Gastroesophageal sphincter (tissue), 4 donors: ENCODE measurements around the gene ZBTB17. TPM values are rescaled to one million over a fixed set of nuclear protein-coding genes. Genes with fewer than 3 reads are reported as not detected.
A peak's percentile ranks its signal among the peaks of the same experiment; 100 is the strongest.

ENCODE experiments used
- ATAC-seq: fragments of 150-250 bp; one replicate; pipeline ENCODE4 v1.9.1; 2016; ENCODE audit warnings: mild to moderate bottlenecking, moderate library complexity
- H3K27ac ChIP-seq, 4 donors: fragments of 200-600 bp; sonication (generic) in 3 of 4; 1 replicate in 3 of 4; 2 replicates in 1 of 4; pipeline ENCODE4 v1.5.1; 2016 to 2019
- H3K27me3 ChIP-seq: fragments of 200-600 bp; sonication (generic); one replicate; pipeline ENCODE4 v1.5.1; 2019
- H3K36me3 ChIP-seq, 2 donors: fragments of 200-600 bp; sonication (generic); one replicate each; pipeline ENCODE4 v1.5.1; 2019; ENCODE audit warnings: control low read depth in 1 of 2
- H3K4me1 ChIP-seq, 3 donors: fragments of 200-600 bp; sonication (generic); 1 replicate in 2 of 3; 2 replicates in 1 of 3; pipeline ENCODE4 v1.5.1; 2016 to 2019; ENCODE audit warnings: control low read depth in 2 of 3
- H3K4me3 ChIP-seq, 2 donors: fragments of 200-600 bp; sonication (generic); one replicate each; pipeline ENCODE4 v1.5.1; 2019; ENCODE audit warnings: mild to moderate bottlenecking in 1 of 2, moderate library complexity in 1 of 2
- H3K9me3 ChIP-seq, 3 donors: fragments of 200-600 bp; sonication (generic); one replicate each; pipeline ENCODE4 v1.5.1; 2017 to 2019; ENCODE audit warnings: control low read depth in 2 of 3
- EP300 ChIP-seq: sonication (generic); formaldehyde crosslinking; IDR thresholded peaks from one replicate; pipeline ENCODE4 v1.6.1; 2017; ENCODE audit warnings: antibody characterized with exemption, mild to moderate bottlenecking
- POLR2A ChIP-seq, 2 donors: fragments of 450-650 bp; IDR thresholded peaks; one replicate each; pipeline ENCODE4 v1.6.1; 2017; ENCODE audit warnings: antibody characterized with exemption in 2 of 2, mild to moderate bottlenecking in 2 of 2, moderate library complexity in 1 of 2
- POLR2AphosphoS5 ChIP-seq: sonication (generic); formaldehyde crosslinking; IDR thresholded peaks from one replicate; pipeline ENCODE4 v1.6.1; 2017; ENCODE audit warnings: antibody characterized with exemption
- WGBS, 2 donors: methylation state at CpG; one replicate each; pipeline ENCODE4 v1.1.5; 2018; ENCODE audit warnings: low coverage in 1 of 2; 5-methylcytosine and 5-hydroxymethylcytosine counted together
- total RNA-seq, 4 donors: library from RNA; depleted of rRNA; stranded (reverse); fragments of >200 nt; gene quantifications; one replicate each; pipeline ENCODE4 v1.1.0, GENCODE V29; 2016
- TF ChIP-seq, protein P1 (sequence below), 4 experiments: fragments of 200-600 bp in 2 of 4; fragments of 450-650 bp in 2 of 4; sonication (generic) in 1 of 4; IDR thresholded peaks; one replicate each; pipeline ENCODE4 v1.5.1; 2017 to 2019; ENCODE audit warnings: antibody characterized with exemption in 4 of 4, mild to moderate bottlenecking in 2 of 4, moderate library complexity in 2 of 4

The ZBTB17 gene
- total RNA-seq, 4 donors from 2014 or later: 24.0 to 65.7 (median 29.0) TPM

GRCh38 chr1:15941899-15942660 lies 33.8 kb downstream of the ZBTB17 start:
- Histone ChIP-seq H3K27me3 (no peaks in the 10 kb centered on the region), H3K36me3 (peaks cover 0 to 100% of the 10 kb centered on the region in 2 donors), H3K4me3 (no peak overlapping the region), H3K9me3 (no peaks in the 10 kb centered on the region), H3K4me1 (peaks cover 0 to 28% (median 11%) of the 10 kb centered on the region in 3 donors), H3K27ac (peak overlapping the region in 2 of 4 donors; percentile 33 to 46)
- TF ChIP-seq POLR2A (IDR thresholded peaks at IDR 0.05) (no peak), POLR2AphosphoS5 (no peak), EP300 (no peak)
- TF ChIP-seq, protein P1, sequence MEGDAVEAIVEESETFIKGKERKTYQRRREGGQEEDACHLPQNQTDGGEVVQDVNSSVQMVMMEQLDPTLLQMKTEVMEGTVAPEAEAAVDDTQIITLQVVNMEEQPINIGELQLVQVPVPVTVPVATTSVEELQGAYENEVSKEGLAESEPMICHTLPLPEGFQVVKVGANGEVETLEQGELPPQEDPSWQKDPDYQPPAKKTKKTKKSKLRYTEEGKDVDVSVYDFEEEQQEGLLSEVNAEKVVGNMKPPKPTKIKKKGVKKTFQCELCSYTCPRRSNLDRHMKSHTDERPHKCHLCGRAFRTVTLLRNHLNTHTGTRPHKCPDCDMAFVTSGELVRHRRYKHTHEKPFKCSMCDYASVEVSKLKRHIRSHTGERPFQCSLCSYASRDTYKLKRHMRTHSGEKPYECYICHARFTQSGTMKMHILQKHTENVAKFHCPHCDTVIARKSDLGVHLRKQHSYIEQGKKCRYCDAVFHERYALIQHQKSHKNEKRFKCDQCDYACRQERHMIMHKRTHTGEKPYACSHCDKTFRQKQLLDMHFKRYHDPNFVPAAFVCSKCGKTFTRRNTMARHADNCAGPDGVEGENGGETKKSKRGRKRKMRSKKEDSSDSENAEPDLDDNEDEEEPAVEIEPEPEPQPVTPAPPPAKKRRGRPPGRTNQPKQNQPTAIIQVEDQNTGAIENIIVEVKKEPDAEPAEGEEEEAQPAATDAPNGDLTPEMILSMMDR (IDR thresholded peaks at IDR 0.05): no peak
- ATAC-seq: no peak
- 20 to 94% methylated on average over 1 to 8 of the region's 32 CpGs for WGBS, 2 donors

DNA sequence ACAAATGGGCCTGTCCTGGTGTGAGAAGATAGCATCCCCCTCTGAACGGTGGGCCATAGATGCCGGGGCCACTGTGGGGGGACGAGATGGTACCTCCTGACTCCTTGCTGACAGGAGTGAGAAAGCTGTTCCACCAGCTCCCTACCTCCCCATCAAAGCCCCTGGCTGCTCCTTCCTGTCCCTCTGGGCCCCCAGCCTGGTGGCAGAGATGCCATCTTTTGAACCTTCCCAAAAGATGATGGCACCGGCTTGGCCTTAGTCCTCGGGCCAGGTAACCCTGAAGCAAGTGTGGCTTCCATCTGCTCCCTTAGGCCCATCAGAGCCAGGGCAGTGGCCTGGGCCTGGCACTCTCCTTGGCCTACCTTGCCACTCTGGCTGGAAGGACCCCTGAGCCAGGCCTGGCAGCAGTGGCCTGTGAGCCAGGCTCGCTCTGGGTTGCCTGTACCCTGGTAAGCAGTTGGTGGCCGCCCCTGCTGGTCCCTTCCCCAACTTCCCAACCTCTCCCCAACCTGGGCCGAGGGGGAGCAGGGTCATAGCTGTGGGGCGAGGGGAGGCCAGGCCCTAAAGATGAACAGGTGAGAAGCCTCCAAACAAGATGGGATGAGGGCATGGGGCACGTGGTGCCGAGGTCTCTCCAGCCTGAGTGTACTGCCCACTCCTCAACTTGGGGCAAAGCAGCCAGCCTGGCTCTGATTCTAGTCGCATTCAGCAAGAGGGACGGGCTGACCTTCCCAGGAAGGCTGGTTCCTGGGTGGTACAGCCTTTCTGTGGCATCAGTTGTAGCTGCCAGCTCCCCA lies 34.7 kb downstream of the ZBTB17 start:
- Histone ChIP-seq H3K9me3 (no peaks in the 10 kb centered on the region), H3K4me3 (no peak overlapping the region), H3K27me3 (no peaks in the 10 kb centered on the region), H3K27ac (peak overlapping the region in 3 of 4 donors; percentile 31 to 46 (median 33)), H3K36me3 (peaks cover 0 to 100% of the 10 kb centered on the region in 2 donors), H3K4me1 (peaks cover 0 to 30% (median 11%) of the 10 kb centered on the region in 3 donors)
- ATAC-seq: no peak
- TF ChIP-seq POLR2AphosphoS5 (no peak), POLR2A (IDR thresholded peaks at IDR 0.05) (no peak), EP300 (no peak)
- TF ChIP-seq, protein P1 (IDR thresholded peaks at IDR 0.05): no peak
- 70% methylated on average over 2 of the region's 13 CpGs; no CpG with 5 or more reads in 1 of the 2 donors for WGBS, 2 donors

GRCh38 chr1:15940110-15941043 lies 35.5 kb downstream of the ZBTB17 start:
- peaks cover 0 to 30% (median 11%) of the 10 kb centered on the region in 3 donors for H3K4me1 ChIP-seq
- no peaks in the 10 kb centered on the region for H3K27me3 ChIP-seq
- no peak overlapping the region for H3K4me3 ChIP-seq
- no peaks in the 10 kb centered on the region for H3K9me3 ChIP-seq
- peak overlapping the region in 3 of 4 donors; percentile 31 to 72 (median 61) for H3K27ac ChIP-seq
- TF ChIP-seq EP300: no peak
- TF ChIP-seq, protein P1 (IDR thresholded peaks at IDR 0.05): no peak
- TF ChIP-seq POLR2AphosphoS5: no peak
- TF ChIP-seq POLR2A (IDR thresholded peaks at IDR 0.05): no peak
- peaks cover 0 to 100% of the 10 kb centered on the region in 2 donors for H3K36me3 ChIP-seq
- ATAC-seq: no peak
- 91 to 92% methylated on average over 8 to 13 of the region's 13 CpGs for WGBS, 2 donors

DNA sequence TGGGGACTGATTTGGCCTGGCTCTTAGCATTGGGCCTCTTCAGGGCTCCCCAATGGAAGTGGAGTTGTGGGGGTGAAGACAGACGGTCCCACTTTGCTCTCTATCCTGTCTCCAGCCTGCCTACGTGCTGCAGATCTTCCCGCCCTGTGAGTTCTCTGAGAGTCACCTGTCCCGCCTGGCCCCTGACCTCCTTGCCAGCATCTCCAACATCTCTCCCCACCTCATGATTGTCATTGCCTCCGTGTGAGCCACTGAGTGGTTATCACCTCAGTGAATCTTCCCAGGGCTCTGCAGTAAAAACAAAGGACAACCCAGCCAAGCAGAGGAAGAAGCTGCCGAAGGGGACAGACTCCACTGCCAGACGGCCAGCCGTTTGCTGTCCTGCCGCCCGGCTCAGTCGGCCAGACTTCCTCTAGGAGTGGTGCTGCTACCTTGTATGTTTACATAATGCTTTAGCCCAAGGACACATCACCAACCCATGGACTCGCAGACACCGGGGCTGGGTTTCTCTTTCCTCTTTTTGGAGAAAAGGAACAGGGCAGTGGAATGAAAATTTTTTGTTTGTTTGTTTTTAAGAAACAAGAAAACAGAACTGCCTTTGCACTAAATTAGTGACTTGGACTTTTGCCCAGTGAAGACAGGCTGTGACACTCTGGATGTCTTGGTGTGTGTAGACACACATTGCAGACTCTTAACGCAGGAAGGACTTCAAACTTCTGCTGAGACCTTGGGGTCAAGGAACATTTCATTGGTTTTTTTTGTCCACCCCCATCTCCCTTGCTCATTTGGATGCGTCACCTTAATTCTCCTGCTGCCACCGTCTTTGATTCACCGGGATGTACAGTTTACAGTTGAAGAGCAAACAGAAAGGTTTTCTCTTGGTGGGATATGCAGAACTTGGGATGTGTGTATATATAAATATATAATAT lies 36.5 kb downstream of the ZBTB17 start:
- H3K36me3 ChIP-seq: peaks cover 0 to 100% of the 10 kb centered on the region in 2 donors
- TF ChIP-seq POLR2A (IDR thresholded peaks at IDR 0.05): no peak
- TF ChIP-seq, protein P1 (IDR thresholded peaks at IDR 0.05): peak in 1 of 4 experiments; percentile 1
- H3K4me1 ChIP-seq: peaks cover 0 to 30% (median 11%) of the 10 kb centered on the region in 3 donors
- peak; percentile 66 for ATAC-seq
- H3K27ac ChIP-seq: peak overlapping the region in 3 of 4 donors; percentile 58 to 72 (median 61)
- no peak overlapping the region for H3K4me3 ChIP-seq
- 12 to 36% methylated on average over 9 to 12 of the region's 17 CpGs for WGBS, 2 donors
- H3K9me3 ChIP-seq: no peaks in the 10 kb centered on the region
- H3K27me3 ChIP-seq: no peaks in the 10 kb centered on the region
